GM10266 (cell line): Measurements from ENCODE around the gene NMNAT2.

Experiments
- DNase-seq: peaks from one replicate; pipeline ENCODE4 v3.0.0; 2012; ENCODE audit errors: extremely low spot score
- TF ChIP-seq, protein P1 (sequence below): IDR thresholded peaks from 2 replicates; pipeline ENCODE4 v1.5.1; 2012; ENCODE audit warnings: mild to moderate bottlenecking, low read depth; ENCODE audit not compliant: control insufficient read depth, insufficient read depth; ENCODE audit errors: missing control alignments

NMNAT2 gene

DNA sequence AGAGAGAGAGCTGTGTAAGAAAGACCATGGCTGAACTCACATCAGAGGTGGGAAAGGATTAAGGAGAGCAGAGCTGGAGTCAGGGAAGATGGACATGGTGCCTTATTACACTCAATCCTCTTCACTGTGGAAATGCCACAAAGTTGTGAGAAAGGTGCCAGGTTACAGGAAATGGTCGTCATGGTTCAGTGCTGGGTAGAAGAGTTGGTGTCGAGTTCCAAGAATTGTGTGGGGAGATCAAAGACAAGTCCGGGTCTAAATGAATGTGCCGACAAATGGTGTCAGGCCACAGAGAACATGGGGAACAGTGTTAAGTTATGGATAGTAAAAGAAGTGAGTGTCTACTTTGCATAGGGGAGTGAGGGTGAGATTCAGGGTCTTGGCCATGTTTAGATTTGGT lies 191.2 kb downstream of the NMNAT2 start:
- TF ChIP-seq, protein P1, sequence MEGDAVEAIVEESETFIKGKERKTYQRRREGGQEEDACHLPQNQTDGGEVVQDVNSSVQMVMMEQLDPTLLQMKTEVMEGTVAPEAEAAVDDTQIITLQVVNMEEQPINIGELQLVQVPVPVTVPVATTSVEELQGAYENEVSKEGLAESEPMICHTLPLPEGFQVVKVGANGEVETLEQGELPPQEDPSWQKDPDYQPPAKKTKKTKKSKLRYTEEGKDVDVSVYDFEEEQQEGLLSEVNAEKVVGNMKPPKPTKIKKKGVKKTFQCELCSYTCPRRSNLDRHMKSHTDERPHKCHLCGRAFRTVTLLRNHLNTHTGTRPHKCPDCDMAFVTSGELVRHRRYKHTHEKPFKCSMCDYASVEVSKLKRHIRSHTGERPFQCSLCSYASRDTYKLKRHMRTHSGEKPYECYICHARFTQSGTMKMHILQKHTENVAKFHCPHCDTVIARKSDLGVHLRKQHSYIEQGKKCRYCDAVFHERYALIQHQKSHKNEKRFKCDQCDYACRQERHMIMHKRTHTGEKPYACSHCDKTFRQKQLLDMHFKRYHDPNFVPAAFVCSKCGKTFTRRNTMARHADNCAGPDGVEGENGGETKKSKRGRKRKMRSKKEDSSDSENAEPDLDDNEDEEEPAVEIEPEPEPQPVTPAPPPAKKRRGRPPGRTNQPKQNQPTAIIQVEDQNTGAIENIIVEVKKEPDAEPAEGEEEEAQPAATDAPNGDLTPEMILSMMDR: no peak
- DNase-seq: no peak

GRCh38 chr1:183226361-183226760 lies 191.8 kb downstream of the NMNAT2 start:
- DNase-seq: no peak
- TF ChIP-seq, protein P1: no peak

DNA sequence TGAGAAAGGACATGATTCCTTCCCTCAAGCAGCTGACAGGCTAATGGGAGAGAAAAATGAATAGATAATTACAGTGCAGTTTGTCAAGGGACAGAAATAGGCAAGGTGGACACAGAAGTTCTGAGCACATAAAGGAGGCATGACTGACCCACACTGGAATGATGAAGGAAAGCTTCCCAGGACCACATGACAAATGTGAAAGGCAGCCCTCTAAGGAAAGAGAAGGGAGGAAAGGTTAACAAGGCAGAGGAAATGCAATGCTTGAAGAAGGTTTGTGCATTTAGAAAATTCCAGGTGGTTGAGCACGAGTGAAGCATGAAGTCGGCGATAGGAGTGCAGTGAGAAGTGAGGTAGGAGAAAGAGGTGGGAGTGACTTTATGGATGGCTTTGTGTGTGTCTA lies 194.7 kb downstream of the NMNAT2 start:
- TF ChIP-seq, protein P1: no peak
- no peak for DNase-seq

DNA sequence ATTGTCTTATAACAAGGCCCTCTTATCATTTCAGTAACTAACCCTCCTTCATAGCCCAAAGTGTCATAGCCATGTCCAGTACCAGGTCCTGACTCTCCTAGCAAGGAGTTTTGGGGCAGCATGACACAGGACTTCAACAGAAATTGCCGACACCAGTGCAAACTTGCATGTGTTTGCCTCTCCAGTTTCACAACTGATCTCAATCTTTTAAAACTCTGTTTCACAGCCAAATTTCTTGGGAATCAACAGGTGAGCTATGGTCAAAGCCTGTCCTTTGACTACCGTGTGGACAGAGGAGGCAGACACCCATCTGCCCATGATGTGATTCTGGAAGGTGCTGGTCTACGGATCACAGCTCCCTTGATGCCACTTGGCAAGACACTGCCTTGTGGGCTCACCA lies 195.3 kb downstream of the NMNAT2 start:
- DNase-seq: no peak
- TF ChIP-seq, protein P1: no peak

GRCh38 chr1:183219616-183220009 lies 198.6 kb downstream of the NMNAT2 start:
- TF ChIP-seq, protein P1: no peak
- DNase-seq: no peak

GRCh38 chr1:183218971-183219615 lies 199.1 kb downstream of the NMNAT2 start:
- TF ChIP-seq, protein P1: no peak
- DNase-seq: no peak

GRCh38 chr1:183218027-183218618 lies 200.1 kb downstream of the NMNAT2 start:
- DNase-seq: no peak
- TF ChIP-seq, protein P1: no peak
